ENCODE results near the gene RSAD2. TPM values are rescaled to one million over a fixed set of nuclear protein-coding genes. Genes with fewer than 3 reads are reported as not detected.
"Not testable (repeated sequence)": the region's sequence is repeated elsewhere in the genome, so short reads cannot be mapped to it uniquely, and the experiment has no call there.

The RSAD2 gene
- total RNA-seq, 1 experiment from 2014 or later, result 0.48 TPM

- in situ Hi-C loops (cut with HindIII; ENCODE audit: low pct_unique_long_range_greater_than_20kb, low sequenced_read_pairs), result no loop called here
- DNase-seq (ENCODE audit: low read depth, low spot score), result no peak
Observed at GRCh38 chr2:6885551-6885950, 8.0 kb downstream of the RSAD2 start.

DNA sequence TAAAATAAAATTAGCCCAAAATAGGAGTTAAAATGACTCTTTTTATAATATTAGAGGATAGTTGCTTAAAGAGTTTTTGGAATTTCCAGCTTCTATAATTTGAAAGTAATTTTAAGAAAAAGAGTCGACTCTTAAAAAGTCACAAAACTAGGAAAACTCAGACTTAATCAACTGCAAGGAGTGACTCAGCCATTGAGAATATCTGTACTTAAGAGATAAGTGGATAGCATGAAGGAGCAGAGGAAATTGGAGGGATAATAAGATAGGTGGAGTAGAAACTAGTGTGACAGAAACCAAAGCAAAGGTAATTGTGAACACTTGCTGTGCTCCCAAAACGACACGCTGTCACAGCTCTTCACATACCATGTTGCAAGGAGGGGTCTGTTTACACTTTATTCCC lies 8.4 kb downstream of the RSAD2 start:
- no peak for DNase-seq (ENCODE audit: low read depth, low spot score)
- in situ Hi-C loops (cut with HindIII; ENCODE audit: low pct_unique_long_range_greater_than_20kb, low sequenced_read_pairs), result no loop called here

GRCh38 chr2:6887751-6888192 lies 10.2 kb downstream of the RSAD2 start:
- DNase-seq (ENCODE audit: low read depth, low spot score), result no peak
- in situ Hi-C loops (cut with HindIII; ENCODE audit: low pct_unique_long_range_greater_than_20kb, low sequenced_read_pairs), result no loop called here

- no peak for DNase-seq (ENCODE audit: low read depth, low spot score)
- in situ Hi-C loops (cut with HindIII; ENCODE audit: low pct_unique_long_range_greater_than_20kb, low sequenced_read_pairs), result no loop called here
Observed at GRCh38 chr2:6888724-6889123, 11.1 kb downstream of the RSAD2 start.

DNA sequence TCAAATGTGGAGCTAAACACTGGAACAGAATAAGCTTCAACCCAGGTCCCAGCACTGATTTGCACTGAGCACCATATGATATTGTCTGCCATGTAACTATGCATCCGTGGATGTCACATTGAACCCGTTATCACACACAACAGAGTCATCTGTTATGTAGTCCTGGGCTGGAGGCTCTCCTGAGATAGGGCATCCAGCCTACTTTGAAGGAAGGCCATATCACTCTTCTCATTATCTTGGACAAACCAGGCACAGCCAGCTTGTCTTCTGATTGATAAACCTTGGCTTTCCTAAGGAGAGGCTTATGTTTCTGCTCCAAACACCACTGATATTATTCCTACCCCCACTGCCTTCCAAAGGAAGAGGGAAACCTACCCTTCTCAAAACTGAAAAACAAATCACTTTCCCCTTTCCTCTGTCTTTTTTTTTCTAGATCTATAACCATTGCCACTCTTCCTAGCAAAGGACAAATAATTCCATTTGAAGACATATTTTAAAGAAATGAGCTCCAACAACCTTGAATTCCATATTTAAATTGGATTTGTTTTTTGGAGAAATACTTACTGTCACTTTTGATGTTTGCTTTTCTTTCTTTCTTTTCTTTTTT lies 16.4 kb downstream of the RSAD2 start:
- no peak for DNase-seq (ENCODE audit: low read depth, low spot score)
- in situ Hi-C loops (cut with HindIII; ENCODE audit: low pct_unique_long_range_greater_than_20kb, low sequenced_read_pairs), result no loop called here

- DNase-seq (ENCODE audit: low read depth, low spot score), result peak; percentile 71
- in situ Hi-C loops (cut with HindIII; ENCODE audit: low pct_unique_long_range_greater_than_20kb, low sequenced_read_pairs), result no loop called here
Observed at GRCh38 chr2:6896930-6897759, 19.6 kb downstream of the RSAD2 start.

- in situ Hi-C loops (cut with HindIII; ENCODE audit: low pct_unique_long_range_greater_than_20kb, low sequenced_read_pairs); DNase-seq (ENCODE audit: low read depth, low spot score): not testable (repeated sequence)
Observed at GRCh38 chr2:6902581-6902980, 25.0 kb downstream of the RSAD2 start.

DNA sequence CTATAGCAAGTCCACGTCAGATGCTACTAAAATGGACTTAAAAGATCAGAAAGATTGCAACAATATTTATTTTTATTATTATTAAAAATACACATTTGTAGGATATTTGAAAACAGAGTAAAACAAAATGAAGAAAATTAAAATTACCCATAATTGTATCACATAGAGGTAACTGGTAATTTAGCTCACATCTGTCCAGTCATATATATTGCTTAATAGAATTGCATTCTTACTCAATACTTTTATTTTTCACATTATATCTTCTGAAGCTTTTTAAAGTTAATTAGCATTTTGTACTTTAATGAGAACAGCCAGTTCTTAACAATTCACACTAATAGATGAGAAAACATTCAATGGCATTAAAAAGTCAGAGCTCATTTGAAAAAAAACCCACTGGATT lies 28.1 kb downstream of the RSAD2 start:
- in situ Hi-C loops (cut with HindIII; ENCODE audit: low pct_unique_long_range_greater_than_20kb, low sequenced_read_pairs), result no loop called here
- DNase-seq (ENCODE audit: low read depth, low spot score), result no peak

DNA sequence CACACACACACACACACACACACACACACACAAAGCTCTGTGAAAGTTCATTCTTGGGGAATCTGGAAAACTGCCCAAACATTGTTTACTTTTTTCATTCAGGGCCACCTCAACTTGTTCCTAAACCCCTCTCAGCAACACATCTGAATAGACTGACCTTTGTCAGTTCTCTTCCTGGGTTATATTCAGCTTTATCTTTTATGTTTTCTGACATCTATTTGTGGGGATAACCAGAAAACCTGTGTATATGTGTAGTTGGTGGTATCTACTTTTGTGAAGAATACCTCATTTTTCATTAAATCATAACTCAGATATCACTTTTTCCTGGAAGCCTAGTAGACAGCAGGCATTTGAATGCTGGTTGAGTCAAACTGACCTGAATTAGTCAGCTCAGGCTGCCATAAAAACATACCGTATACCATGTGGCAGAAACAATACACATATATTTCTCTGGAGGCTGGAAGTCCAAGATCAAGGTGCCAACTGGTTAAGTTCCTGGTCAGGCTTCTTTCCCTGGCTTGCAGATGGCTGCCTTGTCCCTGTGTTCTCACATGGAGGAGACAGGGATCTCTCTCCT lies 28.7 kb downstream of the RSAD2 start:
- in situ Hi-C loops (cut with HindIII; ENCODE audit: low pct_unique_long_range_greater_than_20kb, low sequenced_read_pairs), result no loop called here
- no peak for DNase-seq (ENCODE audit: low read depth, low spot score)

GRCh38 chr2:6908291-6908690 lies 30.7 kb downstream of the RSAD2 start:
- in situ Hi-C loops (cut with HindIII; ENCODE audit: low pct_unique_long_range_greater_than_20kb, low sequenced_read_pairs), result no loop called here
- no peak for DNase-seq (ENCODE audit: low read depth, low spot score)

GRCh38 chr2:6909431-6910385 lies 32.1 kb downstream of the RSAD2 start:
- in situ Hi-C loops (cut with HindIII; ENCODE audit: low pct_unique_long_range_greater_than_20kb, low sequenced_read_pairs), result no loop called here
- peak; percentile 93 for DNase-seq (ENCODE audit: low read depth, low spot score)

GRCh38 chr2:6911721-6912120 lies 34.1 kb downstream of the RSAD2 start:
- in situ Hi-C loops (cut with HindIII; ENCODE audit: low pct_unique_long_range_greater_than_20kb, low sequenced_read_pairs), result no loop called here
- peak; percentile 70 for DNase-seq (ENCODE audit: low read depth, low spot score)

DNA sequence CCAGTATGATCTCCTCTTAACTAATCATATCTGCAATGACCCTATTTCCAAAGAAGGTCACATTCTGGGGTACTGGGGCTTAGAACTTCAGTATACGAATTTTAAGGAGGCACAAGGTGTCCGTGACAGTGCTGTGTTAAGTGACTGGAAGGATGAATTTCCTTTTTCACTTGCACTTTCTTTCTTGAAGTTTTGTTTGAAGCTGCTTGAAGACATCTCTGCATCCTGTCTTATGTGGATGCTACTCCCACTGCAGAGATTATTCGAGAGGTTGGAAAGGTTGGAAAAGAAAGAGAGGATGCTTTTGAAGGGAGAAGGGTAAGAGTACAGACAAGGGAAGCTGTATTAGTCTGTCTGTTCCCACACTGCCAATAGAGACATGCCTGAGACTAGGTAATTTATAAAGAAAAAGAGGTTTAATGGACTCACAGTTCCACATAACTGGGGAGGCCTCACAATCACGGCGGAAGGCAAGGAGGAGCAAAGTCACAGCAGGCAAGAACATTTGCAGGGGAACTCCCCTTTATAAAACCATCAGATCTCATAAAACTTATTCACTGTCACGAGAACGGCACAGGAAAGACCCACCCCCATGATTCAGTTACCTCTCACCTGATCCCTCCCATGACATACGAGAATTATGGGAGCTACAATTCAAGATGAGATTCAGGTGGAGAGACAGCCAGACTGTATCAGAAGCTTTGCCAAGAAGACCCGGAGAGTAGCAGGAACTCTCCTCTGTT lies 36.0 kb downstream of the RSAD2 start:
- no peak for DNase-seq (ENCODE audit: low read depth, low spot score)
- in situ Hi-C loops (cut with HindIII; ENCODE audit: low pct_unique_long_range_greater_than_20kb, low sequenced_read_pairs), result no loop called here

GRCh38 chr2:6914828-6915227 lies 37.3 kb downstream of the RSAD2 start:
- in situ Hi-C loops (cut with HindIII; ENCODE audit: low pct_unique_long_range_greater_than_20kb, low sequenced_read_pairs), result no loop called here
- peak; percentile 50 for DNase-seq (ENCODE audit: low read depth, low spot score)

DNA sequence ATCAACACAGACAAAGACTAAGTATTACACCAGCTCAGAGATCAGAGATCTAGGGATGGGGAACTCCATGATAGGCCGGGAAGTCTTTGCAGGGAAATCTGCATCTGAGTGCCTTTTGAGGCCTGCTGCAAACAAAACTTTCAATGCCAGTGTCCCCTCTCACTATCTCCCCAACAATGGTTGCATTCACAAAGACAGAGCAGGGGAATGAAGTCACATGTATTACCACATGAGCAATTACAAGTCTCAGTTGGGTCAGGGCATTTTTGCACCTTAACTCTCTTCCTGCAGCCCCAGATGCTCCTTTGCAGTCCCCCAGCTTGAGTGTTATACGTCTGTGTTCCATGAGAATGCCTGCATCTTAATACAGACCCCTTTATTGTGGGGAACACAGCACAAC lies 37.8 kb downstream of the RSAD2 start:
- DNase-seq (ENCODE audit: low read depth, low spot score), result peak; percentile 93
- in situ Hi-C loops (cut with HindIII; ENCODE audit: low pct_unique_long_range_greater_than_20kb, low sequenced_read_pairs), result no loop called here

GRCh38 chr2:6916224-6916623 lies 38.6 kb downstream of the RSAD2 start:
- DNase-seq (ENCODE audit: low read depth, low spot score), result no peak
- in situ Hi-C loops (cut with HindIII; ENCODE audit: low pct_unique_long_range_greater_than_20kb, low sequenced_read_pairs), result no loop called here

- in situ Hi-C loops (cut with HindIII; ENCODE audit: low pct_unique_long_range_greater_than_20kb, low sequenced_read_pairs), result no loop called here
- DNase-seq (ENCODE audit: low read depth, low spot score), result no peak
Observed at GRCh38 chr2:6916736-6917070, 39.1 kb downstream of the RSAD2 start.
